SK-N-SH treated with all-trans-retinoic acid at 6 μM for 48 hours (cell line): Measurements from ENCODE around the gene ARFIP2.

Experiments used
- ARNTL ChIP-seq: fragments of 450-650 bp; formaldehyde crosslinking; IDR thresholded peaks from 2 replicates; pipeline ENCODE4 v1.5.0; 2020; ENCODE audit warnings: low read depth, mild to moderate bottlenecking, moderate library complexity, borderline replicate concordance
- ISL1 ChIP-seq: fragments of 250-450 bp; sonication (Bioruptor Pico); IDR thresholded peaks from 2 replicates; pipeline ENCODE4 v2.1.2; 2022; ENCODE audit warnings: mild to moderate bottlenecking, moderate library complexity
- RARB ChIP-seq: fragments of 250-450 bp; sonication (Bioruptor Pico); IDR thresholded peaks from 2 replicates; pipeline ENCODE4 v1.8.0; 2021; ENCODE audit warnings: mild to moderate bottlenecking, moderate library complexity
- SNAI2 ChIP-seq: fragments of 250-450 bp; sonication (Bioruptor Pico); IDR thresholded peaks from 2 replicates; pipeline ENCODE4 v1.5.0; 2020; ENCODE audit warnings: mild to moderate bottlenecking, moderate library complexity
- ZC3H10 ChIP-seq: fragments of 250-450 bp; sonication (Bioruptor Pico); IDR thresholded peaks from 2 replicates; pipeline ENCODE4 v1.5.1; 2021; ENCODE audit warnings: mild to moderate bottlenecking, moderate library complexity
- ZFP30 ChIP-seq: fragments of 450-650 bp; formaldehyde crosslinking; IDR thresholded peaks from 2 replicates; pipeline ENCODE4 v1.5.0; 2022; ENCODE audit warnings: mild to moderate bottlenecking, moderate library complexity
- TF ChIP-seq, protein P1 (sequence below): fragments of 250-450 bp; sonication (Bioruptor Pico); IDR thresholded peaks from 2 replicates; pipeline ENCODE4 v1.5.1; 2021; ENCODE audit warnings: mild to moderate bottlenecking, moderate library complexity
- TF ChIP-seq, protein P2 (sequence below): fragments of 250-450 bp; sonication (Bioruptor Pico); IDR thresholded peaks from 2 replicates; pipeline ENCODE4 v1.5.0; 2020; ENCODE audit warnings: mild to moderate bottlenecking, moderate library complexity

DNA sequence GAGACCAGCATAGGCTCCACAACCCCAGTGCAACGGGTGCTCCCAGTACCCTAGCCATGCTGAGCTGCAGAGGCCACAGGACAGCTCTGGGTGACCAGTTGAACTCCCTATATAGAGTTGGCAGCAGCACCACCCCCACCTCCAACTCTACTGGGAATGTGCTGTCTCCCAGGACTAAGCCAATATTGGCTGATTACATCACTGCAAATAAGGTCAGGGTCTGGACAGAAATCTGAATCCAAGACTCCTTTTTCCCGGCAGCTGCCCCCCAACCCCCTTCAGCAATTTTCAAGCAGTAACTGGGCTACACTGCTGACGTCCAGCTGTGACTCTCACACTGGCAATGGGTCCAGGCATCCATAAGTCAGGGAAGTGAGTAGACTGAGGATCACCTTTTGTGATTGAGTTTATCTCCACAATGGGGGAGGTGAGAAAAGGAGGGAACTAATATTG lies 40.2 kb downstream of the ARFIP2 start, which contains the start of gene HPX:
- TF ChIP-seq, protein P1, sequence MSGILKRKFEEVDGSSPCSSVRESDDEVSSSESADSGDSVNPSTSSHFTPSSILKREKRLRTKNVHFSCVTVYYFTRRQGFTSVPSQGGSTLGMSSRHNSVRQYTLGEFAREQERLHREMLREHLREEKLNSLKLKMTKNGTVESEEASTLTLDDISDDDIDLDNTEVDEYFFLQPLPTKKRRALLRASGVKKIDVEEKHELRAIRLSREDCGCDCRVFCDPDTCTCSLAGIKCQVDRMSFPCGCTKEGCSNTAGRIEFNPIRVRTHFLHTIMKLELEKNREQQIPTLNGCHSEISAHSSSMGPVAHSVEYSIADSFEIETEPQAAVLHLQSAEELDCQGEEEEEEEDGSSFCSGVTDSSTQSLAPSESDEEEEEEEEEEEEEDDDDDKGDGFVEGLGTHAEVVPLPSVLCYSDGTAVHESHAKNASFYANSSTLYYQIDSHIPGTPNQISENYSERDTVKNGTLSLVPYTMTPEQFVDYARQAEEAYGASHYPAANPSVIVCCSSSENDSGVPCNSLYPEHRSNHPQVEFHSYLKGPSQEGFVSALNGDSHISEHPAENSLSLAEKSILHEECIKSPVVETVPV (CRISPR knock-in tag): no peak
- TF ChIP-seq ARNTL (CRISPR knock-in tag) (no peak), SNAI2 (CRISPR knock-in tag) (no peak), ZC3H10 (CRISPR knock-in tag) (no peak), ISL1 (CRISPR knock-in tag) (no peak), RARB (no peak), ZFP30 (CRISPR knock-in tag) (no peak)
- TF ChIP-seq, protein P2, sequence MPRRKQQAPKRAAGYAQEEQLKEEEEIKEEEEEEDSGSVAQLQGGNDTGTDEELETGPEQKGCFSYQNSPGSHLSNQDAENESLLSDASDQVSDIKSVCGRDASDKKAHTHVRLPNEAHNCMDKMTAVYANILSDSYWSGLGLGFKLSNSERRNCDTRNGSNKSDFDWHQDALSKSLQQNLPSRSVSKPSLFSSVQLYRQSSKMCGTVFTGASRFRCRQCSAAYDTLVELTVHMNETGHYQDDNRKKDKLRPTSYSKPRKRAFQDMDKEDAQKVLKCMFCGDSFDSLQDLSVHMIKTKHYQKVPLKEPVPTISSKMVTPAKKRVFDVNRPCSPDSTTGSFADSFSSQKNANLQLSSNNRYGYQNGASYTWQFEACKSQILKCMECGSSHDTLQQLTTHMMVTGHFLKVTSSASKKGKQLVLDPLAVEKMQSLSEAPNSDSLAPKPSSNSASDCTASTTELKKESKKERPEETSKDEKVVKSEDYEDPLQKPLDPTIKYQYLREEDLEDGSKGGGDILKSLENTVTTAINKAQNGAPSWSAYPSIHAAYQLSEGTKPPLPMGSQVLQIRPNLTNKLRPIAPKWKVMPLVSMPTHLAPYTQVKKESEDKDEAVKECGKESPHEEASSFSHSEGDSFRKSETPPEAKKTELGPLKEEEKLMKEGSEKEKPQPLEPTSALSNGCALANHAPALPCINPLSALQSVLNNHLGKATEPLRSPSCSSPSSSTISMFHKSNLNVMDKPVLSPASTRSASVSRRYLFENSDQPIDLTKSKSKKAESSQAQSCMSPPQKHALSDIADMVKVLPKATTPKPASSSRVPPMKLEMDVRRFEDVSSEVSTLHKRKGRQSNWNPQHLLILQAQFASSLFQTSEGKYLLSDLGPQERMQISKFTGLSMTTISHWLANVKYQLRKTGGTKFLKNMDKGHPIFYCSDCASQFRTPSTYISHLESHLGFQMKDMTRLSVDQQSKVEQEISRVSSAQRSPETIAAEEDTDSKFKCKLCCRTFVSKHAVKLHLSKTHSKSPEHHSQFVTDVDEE (CRISPR knock-in tag): no peak
